Stimulated activated CD4-positive, alpha-beta T cell treated with anti-CD3 and anti-CD28 coated beads, Interleukin-1b, Interleukin-23, amount 100 ng/mL, for 48 hours (primary cell): ENCODE data around the gene CYP4F2.
"Not testable (repeated sequence)": the region's sequence is repeated elsewhere in the genome, so short reads cannot be mapped to it uniquely, and the experiment has no call there.

Experiments
- DNase-seq: peaks from one replicate; pipeline ENCODE4 v3.0.0-alpha.2; 2020

Gene CYP4F2

GRCh38 chr19:15899561-15899960 lies 1.7 kb upstream of the CYP4F2 start:
- not testable (repeated sequence) for DNase-seq

- no peak for DNase-seq
Measured at GRCh38 chr19:15897026-15897737, 692 bp downstream of the CYP4F2 start.

GRCh38 chr19:15895876-15896430 lies 1.9 kb downstream of the CYP4F2 start:
- DNase-seq, result no peak

GRCh38 chr19:15894359-15894758 lies 3.5 kb downstream of the CYP4F2 start:
- no peak for DNase-seq

GRCh38 chr19:15893477-15893876 lies 4.4 kb downstream of the CYP4F2 start:
- DNase-seq, result no peak

- DNase-seq, result no peak
Measured at GRCh38 chr19:15892012-15892411, 5.9 kb downstream of the CYP4F2 start.

- DNase-seq, result no peak
Measured at GRCh38 chr19:15891434-15891833, 6.4 kb downstream of the CYP4F2 start.

GRCh38 chr19:15889339-15889738 lies 8.5 kb downstream of the CYP4F2 start:
- not testable (repeated sequence) for DNase-seq

- no peak for DNase-seq
Measured at GRCh38 chr19:15885919-15886318, 12.0 kb downstream of the CYP4F2 start.

- DNase-seq, result no peak
Measured at GRCh38 chr19:15885167-15885566, 12.7 kb downstream of the CYP4F2 start.

GRCh38 chr19:15883329-15883728 lies 14.5 kb downstream of the CYP4F2 start:
- not testable (repeated sequence) for DNase-seq

- no peak for DNase-seq
Measured at GRCh38 chr19:15874821-15875474, 22.9 kb downstream of the CYP4F2 start.

- not testable (repeated sequence) for DNase-seq
Measured at GRCh38 chr19:15873771-15874170, 24.1 kb downstream of the CYP4F2 start.

GRCh38 chr19:15871570-15871969 lies 26.3 kb downstream of the CYP4F2 start:
- no peak for DNase-seq

- no peak for DNase-seq
Measured at GRCh38 chr19:15869873-15870272, 28.0 kb downstream of the CYP4F2 start.

- peak; percentile 25 for DNase-seq
Measured at GRCh38 chr19:15869109-15869555, 28.7 kb downstream of the CYP4F2 start.

GRCh38 chr19:15866636-15867035 lies 31.2 kb downstream of the CYP4F2 start:
- no peak for DNase-seq

- DNase-seq, result no peak
Measured at GRCh38 chr19:15864824-15865223, 33.0 kb downstream of the CYP4F2 start.

GRCh38 chr19:15863272-15863671 lies 34.6 kb downstream of the CYP4F2 start:
- no peak for DNase-seq

- DNase-seq, result no peak
Measured at GRCh38 chr19:15862444-15862843, 35.4 kb downstream of the CYP4F2 start.

GRCh38 chr19:15860522-15860921 lies 37.4 kb downstream of the CYP4F2 start:
- DNase-seq, result no peak

GRCh38 chr19:15859187-15859586 lies 38.7 kb downstream of the CYP4F2 start:
- no peak for DNase-seq

GRCh38 chr19:15850385-15850784 lies 47.5 kb downstream of the CYP4F2 start:
- no peak for DNase-seq

- no peak for DNase-seq
Measured at GRCh38 chr19:15846923-15847322, 51.0 kb downstream of the CYP4F2 start.
